Posterior cingulate gyrus (tissue), 11 donors: ENCODE data around the gene C6orf62.
"Not testable (repeated sequence)": the region's sequence is repeated elsewhere in the genome, so short reads cannot be mapped to it uniquely, and the experiment has no call there.

Experiments used
- DNase-seq, 10 donors: peaks; one replicate each; pipeline versions ENCODE4 v3.0.0 to v3.0.0-alpha.2; 2020 to 2021; ENCODE audit warnings: mixed read lengths in 3 of 10
- intact Hi-C: fragments of 100-400 bp; cut with DNase I; formaldehyde crosslinking; loops from one replicate; pipeline ENCODE4 v1.15.1; 2023

Gene C6orf62

DNA sequence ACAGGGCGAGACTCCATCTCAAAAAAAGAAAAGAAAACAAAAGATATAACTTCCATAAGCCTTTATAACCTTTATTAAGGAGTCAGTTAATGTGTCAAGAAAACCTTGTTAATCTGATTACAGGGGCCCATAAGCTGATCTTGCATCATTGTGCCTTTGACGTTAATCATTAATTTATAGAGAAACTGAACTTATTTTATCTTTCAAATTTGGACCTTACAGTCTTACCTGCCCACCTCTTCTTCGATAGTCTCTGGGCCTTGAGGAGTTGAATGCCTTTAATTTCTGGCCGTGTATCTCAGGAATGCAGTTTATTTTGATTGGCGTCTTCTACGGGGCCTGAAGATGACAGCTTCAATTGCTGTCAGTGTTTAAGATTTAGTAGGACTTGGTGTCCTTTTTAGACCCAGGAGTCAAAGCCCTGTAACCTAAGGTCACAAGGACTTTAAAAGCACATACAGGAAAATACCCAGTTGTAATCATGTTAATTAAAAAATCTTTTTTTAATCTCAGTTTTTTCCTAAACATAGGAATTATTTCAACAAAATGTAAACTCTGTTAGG lies 46.3 kb downstream of the C6orf62 start:
- intact Hi-C loops = no loop called here
- DNase-seq = no peak

DNA sequence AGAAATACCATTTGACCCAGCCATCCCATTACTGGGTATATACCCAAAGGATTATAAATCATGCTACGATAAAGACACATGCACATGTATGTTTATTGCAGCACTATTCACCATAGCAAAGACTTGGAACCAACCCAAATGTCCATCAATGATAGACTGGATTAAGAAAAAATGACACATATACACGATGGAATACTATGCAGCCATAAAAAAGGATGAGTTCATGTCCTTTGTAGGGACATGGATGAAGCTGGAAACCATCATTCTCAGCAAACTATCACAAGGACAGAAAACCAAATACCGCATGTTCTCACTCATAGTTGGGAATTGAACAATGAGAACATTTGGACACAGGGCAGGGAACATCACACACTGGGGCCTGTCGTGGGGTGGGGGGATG lies 47.9 kb downstream of the C6orf62 start:
- DNase-seq, intact Hi-C loops: not testable (repeated sequence)

DNA sequence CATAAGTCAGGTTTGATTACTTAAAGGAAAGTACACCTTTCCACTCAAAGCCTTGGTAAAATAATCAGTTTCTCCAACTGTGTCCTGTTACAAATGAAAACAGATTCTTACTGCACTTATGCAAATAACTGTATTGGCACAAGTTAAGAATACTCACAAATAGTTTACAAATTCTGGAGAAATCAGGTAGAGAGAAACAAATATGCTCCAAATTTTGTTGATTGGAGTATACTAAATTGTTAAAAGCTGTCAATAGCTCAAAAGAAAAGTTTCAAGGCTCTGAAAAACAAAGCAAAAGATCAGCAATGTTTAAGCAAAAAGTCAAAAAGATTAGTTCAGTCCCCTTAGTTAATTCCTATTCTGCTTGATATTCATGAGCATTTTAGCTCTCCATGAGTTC lies 48.5 kb downstream of the C6orf62 start:
- DNase-seq, intact Hi-C loops: not testable (repeated sequence)

DNA sequence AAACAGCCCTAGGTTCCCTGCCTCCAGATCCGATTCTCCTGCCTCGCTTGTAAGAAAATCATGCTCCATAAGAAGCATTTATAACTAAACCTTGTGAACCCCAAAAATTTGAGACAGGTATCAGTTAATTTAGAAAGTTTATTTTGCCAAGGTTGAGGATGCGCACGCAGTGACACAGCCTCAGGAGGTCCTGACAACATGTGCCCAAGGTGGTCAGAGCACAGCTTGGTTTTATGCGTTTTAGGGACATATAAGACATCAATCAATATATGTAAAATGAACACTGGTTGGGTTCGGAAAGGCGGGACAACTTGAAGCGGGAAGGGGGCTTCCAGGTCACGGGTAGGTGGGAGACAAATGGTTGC lies 50.0 kb downstream of the C6orf62 start:
- intact Hi-C loops = loop anchor here (10.0 kb wide), 1 partner anchor 106 kb away; the partner anchor contains the start of gene GMNN

DNA sequence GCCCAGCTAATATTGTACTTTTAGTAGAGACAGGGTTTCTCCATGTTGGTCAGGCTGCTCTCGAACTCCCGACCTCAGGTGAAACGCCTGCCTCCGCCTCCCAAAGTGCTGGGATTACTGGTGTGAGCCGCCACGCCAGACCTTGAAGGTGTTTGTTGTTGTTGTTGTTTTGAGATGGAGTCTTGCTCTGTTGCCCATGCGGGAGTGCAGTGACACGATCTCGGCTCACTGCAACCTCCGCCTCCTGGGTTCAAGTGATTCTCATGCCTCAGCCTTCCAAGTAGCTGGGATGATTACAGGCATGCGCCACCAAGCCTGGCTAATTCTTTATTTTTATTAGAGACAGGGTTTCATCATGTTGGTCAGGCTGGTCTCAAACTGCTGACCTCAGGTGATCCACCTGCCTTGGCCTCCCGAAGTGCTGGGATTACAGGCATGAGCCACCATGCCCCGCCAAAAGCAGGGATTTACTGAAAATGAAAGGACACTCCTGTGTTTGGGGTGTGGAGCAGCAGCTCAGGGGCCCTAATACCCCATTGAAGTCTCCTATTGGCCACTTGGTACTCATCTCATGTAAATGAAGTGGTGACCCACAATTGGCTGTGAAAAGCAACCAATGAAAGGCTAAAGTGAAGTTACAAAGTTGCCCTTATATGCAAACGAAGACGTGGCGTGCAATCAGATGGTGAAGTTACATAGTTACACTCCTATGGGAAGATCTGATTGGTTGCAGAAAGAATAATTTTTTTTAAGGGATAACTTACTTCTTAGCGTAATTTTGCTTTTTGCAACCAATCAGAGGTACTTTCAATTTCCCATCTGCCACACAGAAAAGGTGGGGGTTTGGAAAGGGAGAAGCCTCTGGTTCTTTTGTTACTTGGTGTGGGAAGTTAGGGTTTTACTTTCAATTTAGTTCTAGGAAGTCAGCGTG lies 50.6 kb downstream of the C6orf62 start:
- intact Hi-C loops = loop anchor here (10.0 kb wide), 1 partner anchor 106 kb away; the partner anchor contains the start of gene GMNN
- DNase-seq = not testable (repeated sequence)

More for the DNA sequence above, 50.0 kb downstream of the C6orf62 start:
- no peak for DNase-seq

DNA sequence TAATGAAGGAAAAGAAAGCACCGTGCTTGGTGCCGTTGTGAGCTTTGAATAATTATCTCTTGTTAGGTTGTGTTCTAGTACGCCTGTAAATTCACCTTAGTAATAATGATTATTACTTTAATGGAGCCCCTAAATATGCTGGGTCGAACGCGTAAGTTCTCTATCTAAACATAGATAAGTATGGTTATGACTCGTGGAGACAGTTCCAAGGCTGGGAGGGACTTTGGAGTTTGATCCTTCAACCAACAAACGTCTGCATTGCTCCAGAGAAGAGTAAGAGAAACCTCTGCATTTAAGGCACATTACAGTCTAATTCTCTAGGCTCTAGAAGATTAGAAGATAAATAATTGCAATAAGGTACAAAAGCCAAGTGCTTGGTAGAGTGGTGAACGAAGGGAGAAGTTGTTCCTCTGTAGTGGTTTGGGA lies 51.6 kb downstream of the C6orf62 start:
- intact Hi-C loops = loop anchor here (2.0 to 10.0 kb wide), 2 partner anchors 87 to 107 kb away; partner anchors contain the start of gene GMNN
- DNase-seq = no peak

DNA sequence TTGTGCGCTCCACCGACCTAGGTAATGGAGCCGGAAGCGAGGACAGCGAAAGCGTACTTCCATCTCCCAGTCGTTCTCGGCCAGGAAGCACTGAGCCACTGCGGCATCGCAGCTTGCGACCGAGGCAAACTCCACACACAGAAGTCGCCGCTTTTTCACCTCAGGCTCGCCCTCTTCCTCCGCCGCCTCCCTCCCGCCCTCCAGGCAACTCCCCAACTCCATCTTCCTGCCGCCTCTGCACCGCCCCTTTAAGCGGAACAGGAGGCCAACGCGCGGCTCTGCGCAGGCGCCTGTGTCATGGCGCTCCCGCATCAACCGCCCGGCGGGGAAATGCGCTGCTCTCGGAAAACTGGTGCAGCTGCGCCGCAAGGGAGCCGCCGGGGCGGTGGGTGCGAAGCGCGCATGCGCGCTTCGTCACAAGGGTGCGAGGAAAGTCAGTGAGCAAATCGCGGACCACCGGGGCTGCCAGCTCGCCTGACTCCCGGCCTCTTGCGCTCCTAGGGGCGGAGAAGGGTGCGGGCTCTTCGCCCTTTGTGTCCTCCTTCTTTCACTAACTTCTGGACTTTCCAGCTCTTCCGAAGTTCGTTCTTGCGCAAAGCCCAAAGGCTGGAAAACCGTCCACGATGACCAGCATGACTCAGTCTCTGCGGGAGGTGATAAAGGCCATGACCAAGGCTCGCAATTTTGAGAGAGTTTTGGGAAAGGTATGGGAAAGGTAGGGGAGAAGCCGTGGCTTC lies 52.1 kb downstream of the C6orf62 start, which contains the start of the genes ACOT13 and TDP2:
ACOT13 (plus strand) TSS at position 437 of the 737 bp plus-strand sequence; CDS start at position 624, 187 bp downstream.
TDP2 (minus strand) TSS at position 259 of the 737 bp plus-strand sequence; CDS start at position 222, 37 bp downstream.
- DNase-seq = peak; percentile 91 to 99 (median 94)
- intact Hi-C loops = loop anchor here (1.0 to 10.0 kb wide), 3 partner anchors 53 to 108 kb away; partner anchors contain the start of gene GMNN

DNA sequence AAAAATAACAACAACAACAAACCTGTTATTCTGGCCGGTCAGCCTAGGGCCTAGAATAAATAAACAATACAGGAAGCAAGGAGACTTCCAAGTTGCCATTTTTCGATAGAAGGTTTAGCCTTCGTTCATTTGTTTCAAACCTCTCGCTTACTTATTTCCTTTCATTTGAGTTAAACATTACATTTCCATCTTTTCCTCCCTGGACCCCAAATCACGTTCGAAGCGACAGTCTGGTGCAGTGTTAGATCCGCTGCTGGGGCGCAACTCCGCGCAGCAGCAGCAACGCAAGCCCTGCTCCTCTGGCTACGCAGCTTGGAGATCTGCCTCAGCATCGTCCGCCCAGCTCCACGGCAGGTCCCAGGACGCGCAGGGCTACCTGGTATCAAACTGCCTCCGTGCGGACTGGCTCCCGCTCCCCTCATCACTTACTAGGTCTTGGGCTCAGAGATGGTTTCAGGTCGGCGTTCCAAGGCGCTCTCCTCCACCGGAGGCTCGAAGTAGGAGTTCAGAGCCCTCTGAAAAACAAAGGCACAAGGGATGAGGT lies 52.8 kb downstream of the C6orf62 start:
- peak; percentile 21 to 94 (median 46) for DNase-seq
- intact Hi-C loops = loop anchor here (1.0 to 10.0 kb wide), 3 partner anchors 54 to 109 kb away; partner anchors contain the start of gene GMNN

DNA sequence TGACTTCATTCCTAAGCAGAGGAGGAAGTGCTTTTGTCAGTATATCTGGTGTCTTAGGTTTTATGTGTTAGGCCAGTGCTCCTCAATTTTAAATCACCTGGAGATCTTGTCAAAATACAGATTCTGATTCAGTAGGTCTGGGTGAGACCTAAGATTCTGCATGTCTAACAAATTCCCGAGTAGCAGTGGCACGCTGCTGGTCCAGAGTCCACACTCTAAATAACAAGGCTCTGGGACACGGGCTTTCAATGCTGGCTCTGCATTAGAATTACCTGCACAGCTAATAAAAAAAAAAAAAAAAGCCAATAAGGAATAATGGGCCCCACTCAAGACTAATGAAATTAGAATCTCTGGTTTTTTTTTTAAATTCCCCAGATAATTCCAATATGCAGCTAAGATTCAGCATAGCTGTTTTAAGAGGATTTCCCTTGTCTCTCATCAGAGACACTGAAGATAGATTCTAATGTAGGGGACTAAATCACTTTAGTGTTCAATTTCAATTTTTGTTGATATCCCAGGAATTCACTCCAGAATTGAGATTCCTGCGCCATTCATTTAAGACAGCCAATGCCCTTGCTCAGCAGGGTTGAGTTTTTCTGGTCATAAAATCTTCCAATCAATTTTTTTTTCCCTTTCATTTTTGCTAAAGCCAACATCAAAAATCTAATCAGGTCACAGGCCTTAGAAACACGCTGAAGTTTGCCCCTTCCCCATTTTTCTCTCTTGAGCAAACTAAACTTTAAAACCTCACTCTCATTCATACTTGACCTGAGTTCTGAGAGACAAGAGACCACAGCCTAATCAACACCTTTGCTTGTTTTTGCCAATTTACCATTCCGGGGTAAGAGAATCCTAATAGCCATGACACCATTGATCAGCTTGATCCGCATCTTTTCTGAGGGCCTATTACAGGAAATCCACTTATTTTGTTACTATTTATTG lies 54.6 kb downstream of the C6orf62 start:
- DNase-seq = no peak
- intact Hi-C loops = loop anchor here (10.0 kb wide), 1 partner anchor 110 kb away; the partner anchor contains the start of gene GMNN

DNA sequence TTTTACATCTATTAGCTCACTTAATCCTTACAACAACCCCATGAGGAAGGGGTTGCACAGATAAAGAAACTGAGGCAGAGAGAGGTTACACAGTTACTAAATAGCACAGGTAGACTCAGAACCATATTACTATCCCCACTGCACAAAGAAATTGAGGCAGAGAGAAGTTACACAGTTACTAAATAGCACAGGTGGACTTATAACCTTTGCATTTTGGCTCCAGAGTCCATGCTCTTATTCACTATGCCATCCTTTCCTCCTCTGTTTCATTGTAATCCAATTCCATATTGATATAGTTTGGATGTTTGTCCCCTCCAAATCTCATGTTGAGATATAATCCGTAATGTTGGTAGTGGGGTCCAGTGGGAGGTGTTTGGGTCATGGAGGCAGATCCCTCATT lies 55.8 kb downstream of the C6orf62 start:
- DNase-seq = no peak
- intact Hi-C loops = loop anchor here (10.0 kb wide), 1 partner anchor 112 kb away; the partner anchor contains the start of gene GMNN

DNA sequence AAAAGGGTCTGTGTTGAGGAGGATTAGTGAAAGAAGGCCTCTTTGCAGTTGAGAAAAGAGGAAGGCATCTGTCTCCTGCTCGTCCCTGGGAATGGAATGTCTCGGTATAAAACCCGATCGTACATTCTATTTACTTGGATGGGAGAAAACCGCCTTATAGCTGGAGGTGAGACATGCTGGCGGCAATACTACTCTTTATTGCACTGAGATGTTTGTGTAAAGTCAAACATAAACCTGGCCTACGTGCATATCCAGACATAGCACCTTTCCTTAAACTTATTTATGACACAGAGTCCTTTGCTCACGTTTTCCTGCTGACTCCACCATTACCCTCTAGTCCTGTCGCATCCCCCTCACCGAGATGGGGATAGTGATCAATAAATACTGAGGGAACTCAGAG lies 56.7 kb downstream of the C6orf62 start:
- no peak for DNase-seq

DNA sequence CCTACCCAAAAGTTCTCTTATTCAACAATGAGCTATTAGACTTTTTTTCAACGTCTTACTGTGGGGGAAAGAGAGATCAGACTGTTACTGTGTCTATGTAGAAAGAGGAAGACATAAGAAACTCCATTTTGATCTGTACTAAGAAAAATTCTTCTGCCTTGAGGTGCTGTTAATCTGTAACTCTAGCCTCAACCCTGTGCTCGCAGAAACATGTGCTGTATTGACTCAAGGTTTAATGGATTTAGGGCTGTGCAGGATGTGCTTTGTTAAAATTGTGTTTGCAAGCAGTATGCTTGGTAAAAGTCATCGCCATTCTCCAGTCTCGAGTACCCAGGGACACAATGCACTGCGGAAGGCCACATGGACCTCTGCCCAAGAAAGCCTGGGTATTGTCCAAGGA lies 57.2 kb downstream of the C6orf62 start:
- intact Hi-C loops = loop anchor here (10.0 kb wide), 1 partner anchor 113 kb away; the partner anchor contains the start of gene GMNN
- DNase-seq = not testable (repeated sequence)

More for the DNA sequence above, 56.7 kb downstream of the C6orf62 start:
- intact Hi-C loops = loop anchor here (10.0 kb wide), 1 partner anchor 113 kb away; the partner anchor contains the start of gene GMNN

DNA sequence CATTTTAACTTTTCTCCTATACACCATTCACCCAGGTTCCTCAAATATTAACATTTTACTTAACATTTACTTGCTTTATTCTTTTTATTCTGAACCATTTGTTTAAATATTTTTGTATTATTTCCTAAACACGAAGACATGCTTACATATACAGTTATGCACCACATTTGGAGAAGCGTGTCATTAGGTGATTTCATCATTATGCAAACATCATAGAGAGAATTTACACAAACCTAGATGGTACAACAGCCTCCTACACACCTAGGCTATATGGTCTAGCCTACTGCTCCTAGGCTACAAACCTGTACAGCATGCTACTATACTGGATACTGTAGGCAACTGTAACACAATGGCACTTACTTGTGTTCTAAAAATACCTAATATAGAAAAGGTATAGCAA lies 58.8 kb downstream of the C6orf62 start:
- intact Hi-C loops = loop anchor here (10.0 kb wide), 1 partner anchor 115 kb away; the partner anchor contains the start of gene GMNN
- DNase-seq = no peak

DNA sequence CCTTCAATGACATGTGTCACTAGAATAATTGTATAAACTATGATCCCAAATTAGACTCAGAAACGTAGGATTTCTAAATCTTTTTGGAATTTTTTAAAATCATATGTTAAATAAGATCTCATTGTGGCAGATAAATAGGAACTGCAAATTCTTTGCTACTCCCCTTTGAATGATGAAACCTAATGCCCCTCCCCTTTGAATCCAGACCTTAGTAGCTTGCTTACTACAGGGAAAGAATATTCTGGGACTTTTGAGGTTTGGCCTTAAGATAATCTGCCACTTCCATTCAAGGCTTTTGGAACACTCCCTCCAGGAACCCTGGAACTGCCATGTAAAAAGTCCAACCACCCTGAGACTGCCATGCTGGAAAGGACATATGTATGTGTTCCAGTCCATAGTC lies 59.4 kb downstream of the C6orf62 start:
- DNase-seq = no peak
- intact Hi-C loops = no loop called here

DNA sequence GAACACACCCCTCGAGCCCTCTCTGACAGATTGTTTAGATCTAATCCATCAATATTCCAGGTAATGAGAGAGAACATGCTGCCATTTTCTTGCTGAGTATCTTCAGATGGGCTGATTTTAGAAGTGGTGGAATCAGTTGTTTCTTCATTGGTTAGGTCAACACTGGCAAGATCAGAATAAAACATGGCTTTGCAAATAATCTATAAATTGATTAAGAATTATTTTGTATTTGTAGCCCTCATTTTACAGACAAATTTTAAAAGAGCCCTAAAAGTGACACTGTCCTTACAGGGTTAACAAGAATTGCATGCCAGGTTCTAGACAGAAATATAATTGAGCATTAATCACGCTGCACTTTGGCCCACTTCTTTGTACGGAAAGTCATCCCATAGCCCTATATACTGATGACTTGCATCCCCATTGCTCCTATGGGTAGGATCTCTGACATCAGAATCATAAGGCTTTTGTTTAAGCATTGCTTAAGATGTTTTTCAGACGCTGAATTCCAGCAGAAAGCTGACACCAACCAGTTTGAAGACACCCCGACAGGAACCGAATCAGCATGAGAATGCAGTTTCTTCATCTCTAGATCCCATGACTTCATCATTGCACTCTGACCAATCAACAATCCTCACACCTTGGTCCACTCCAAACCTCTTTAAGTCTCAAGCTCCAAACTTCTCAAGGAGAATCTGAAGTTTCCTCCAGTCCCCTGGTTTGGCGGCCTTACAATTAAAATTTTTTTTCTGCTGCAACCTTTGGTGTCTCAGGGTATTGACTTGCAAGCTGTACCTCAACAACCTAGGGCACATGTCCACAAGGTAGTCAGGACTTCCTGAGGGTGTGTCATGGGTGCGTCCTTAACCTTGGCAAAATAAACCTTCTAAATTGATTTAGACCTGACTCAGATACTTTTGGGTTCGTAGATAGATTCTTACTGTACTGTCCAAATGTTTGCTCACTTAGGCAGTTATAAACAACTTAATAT lies 60.1 kb downstream of the C6orf62 start:
- intact Hi-C loops = no loop called here
- no peak for DNase-seq

DNA sequence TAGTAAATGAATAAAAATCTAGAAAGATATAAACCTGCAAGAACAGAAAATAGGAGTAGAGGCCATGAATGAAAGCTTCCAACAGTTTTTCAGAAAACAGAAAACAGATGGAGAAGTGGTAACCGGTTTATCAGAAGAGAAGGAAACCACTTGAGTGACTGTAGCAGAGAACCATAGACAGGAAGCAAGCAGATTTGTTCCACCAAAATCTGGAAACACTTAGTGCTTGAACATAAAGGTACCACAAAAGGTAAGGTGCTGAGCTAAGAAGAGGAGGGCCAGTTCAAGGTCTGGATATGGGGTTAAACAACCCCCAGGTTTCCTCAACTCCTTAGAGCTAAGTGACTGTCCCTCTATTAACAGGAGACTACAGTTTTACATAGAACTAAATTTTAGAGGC lies 63.7 kb downstream of the C6orf62 start:
- intact Hi-C loops = no loop called here

More for the DNA sequence above, 63.7 kb downstream of the C6orf62 start:
- DNase-seq = no peak
